ENCODE measurements around the gene ZNRF4. TPM values are rescaled to one million over a fixed set of nuclear protein-coding genes. Genes with fewer than 3 reads are reported as not detected.

ZNRF4 gene
- total RNA-seq, 4 donors from 2014 or later = not detected

DNA sequence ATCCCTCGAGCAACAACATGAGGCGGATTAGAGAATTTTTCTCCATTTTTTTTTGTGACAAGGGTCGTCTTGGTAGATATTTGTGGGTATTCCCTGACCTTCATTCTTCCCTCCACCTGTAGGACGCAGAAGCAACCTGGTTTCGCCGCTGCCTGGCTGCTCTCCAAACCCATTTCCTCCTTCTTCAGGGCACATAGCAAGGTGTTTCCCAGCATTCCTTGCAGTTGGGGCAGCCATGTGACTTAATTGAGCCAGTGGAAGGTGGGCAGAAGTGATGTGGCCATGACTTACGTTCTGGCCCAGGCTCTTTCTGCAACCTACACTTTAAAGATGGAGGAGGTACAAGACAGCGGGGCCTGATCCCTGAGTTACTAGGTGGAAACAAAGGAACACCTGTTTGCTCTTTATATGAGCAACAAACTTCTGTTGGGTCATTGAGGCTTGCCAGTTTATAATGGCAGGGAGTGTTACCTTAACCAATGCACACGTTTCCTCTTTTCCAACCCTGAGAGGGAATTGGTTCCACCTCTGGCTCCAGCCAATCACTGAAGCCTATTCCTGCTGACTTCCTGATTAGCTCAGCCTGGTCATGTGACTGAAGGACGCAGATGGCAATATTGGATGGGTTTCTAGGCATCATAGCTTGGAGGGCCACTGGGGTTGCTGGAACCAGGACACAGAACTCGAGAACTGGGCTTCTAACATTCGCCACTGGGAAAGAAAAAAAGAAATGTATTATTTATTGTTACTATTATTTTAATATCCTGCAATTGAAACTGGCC is 30.8 kb upstream of the ZNRF4 start:
- TF ChIP-seq CTCF (IDR thresholded peaks at IDR 0.05; ENCODE audit: low read depth) = no peak

DNA sequence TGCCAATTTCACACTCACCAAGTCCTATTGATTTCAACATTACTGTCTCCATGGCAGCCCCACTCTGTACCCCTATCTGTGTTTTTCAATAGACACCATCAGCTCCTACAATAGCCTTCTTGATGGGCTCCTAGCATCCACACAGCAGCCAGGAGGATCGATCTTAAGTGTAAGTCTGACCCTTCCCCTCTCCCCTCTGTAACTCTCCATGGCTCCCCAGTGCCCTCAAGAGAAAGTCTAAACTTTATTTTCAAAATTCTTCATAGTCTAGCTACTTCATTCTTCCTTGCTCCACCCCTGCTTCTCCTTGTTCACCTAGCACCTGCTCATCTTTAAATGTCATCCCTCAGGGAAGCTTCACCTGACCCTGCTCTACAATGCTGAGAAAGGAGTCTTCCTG is 30.0 kb upstream of the ZNRF4 start:
- no peak for TF ChIP-seq CTCF (IDR thresholded peaks at IDR 0.05; ENCODE audit: low read depth)

GRCh38 chr19:5430237-5430636 is 25.0 kb upstream of the ZNRF4 start:
- TF ChIP-seq CTCF (IDR thresholded peaks at IDR 0.05; ENCODE audit: low read depth) = no peak

- TF ChIP-seq CTCF (IDR thresholded peaks at IDR 0.05; ENCODE audit: low read depth) = no peak
Measured at GRCh38 chr19:5432687-5433086, 22.5 kb upstream of the ZNRF4 start.

- no peak for TF ChIP-seq CTCF (IDR thresholded peaks at IDR 0.05; ENCODE audit: low read depth)
Measured at GRCh38 chr19:5434351-5434917, 20.8 kb upstream of the ZNRF4 start.

GRCh38 chr19:5434970-5435641 is 20.1 kb upstream of the ZNRF4 start:
- no peak for TF ChIP-seq CTCF (IDR thresholded peaks at IDR 0.05; ENCODE audit: low read depth)

DNA sequence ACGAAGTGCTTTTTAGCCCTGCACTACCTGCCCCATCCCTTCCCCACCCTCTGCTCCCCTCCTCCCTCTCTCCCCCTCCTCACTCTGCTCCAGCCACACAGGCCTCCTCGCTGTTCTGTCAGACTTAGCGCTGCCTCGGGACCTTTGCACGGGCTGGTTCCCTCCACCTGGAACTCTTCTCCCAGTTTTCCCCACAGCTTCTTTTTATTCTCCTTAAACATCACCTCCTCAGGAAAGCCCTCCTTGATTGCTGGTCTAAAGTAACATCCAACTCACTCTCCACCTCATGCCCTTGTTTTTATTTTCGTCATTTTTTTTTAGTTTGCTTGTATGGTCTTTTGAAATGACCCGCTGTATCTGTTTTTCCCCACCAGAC is 19.6 kb upstream of the ZNRF4 start:
- no peak for TF ChIP-seq CTCF (IDR thresholded peaks at IDR 0.05; ENCODE audit: low read depth)
